GDM1 (cell line): ENCODE results near the gene KMT2E.
"Not testable (repeated sequence)": the region's sequence is repeated elsewhere in the genome, so short reads cannot be mapped to it uniquely, and the experiment has no call there.

Experiments
- DNase-seq: peaks from one replicate; lab custom pipeline; 2025; lab: John Stamatoyannopoulos, UW

Gene KMT2E

DNA sequence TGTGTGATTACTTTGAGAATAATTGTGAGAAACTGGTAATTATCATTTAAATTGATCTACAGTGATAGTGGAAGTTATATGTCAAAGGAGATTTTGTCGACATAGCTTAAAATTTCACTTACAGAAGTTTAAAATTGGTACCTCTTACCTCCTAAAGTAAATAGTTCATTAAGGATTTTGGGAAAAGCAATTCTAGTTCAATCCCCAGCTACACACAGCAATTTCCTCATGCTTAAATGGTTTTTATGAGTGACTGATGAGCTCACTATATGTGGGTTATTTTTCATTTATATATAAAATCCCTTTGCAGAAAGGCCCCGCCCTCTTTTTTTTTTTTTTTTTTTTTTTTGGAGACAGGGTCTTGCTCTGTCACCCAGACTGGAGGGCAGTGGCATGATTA lies 12.7 kb downstream of the KMT2E start:
- no peak for DNase-seq

- no peak for DNase-seq
These were observed 13.3 kb downstream of the KMT2E start for GRCh38 chr7:105027176-105027853.

DNA sequence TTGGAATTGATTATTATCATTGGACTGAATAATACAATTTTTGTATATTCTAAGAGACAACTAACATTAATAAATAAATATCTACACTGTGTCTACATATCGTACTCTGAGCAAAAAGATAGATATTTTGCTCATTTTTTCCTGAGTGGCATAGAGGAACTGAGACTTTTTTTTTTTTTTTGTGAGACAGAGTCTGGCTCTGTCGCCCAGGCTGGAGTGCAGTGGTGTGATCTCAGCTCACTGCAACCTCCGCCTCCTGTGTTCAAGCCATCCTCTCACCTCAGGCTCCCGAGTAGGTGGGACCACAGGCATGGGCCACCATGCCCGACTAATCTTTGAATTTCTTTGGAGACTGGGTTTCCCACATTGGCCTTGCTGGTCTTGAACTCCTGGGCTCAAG lies 14.0 kb downstream of the KMT2E start:
- no peak for DNase-seq

DNA sequence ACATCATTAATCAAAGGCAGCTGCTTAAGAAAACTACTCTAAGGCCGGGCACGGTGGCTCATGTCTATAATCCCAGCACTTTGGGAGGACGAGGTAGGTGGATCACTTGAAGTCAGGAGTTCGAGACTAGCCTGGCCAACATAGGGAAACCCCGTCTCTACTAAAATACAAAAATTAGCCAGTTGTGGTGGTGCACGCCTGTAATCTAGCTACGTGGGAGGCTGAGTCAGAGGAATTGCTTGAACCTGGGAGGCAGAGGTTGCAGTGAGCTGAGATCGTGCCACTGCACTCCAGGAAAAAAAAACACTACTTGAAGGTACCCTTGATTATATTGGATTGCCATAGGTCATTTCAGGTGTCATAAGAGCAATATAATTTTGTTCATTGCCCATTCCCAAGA lies 14.9 kb downstream of the KMT2E start:
- DNase-seq, result not testable (repeated sequence)

GRCh38 chr7:105030447-105030846 lies 16.4 kb downstream of the KMT2E start:
- no peak for DNase-seq

GRCh38 chr7:105032553-105033214 lies 18.7 kb downstream of the KMT2E start:
- DNase-seq, result no peak

GRCh38 chr7:105035349-105035748 lies 21.3 kb downstream of the KMT2E start:
- DNase-seq, result no peak

DNA sequence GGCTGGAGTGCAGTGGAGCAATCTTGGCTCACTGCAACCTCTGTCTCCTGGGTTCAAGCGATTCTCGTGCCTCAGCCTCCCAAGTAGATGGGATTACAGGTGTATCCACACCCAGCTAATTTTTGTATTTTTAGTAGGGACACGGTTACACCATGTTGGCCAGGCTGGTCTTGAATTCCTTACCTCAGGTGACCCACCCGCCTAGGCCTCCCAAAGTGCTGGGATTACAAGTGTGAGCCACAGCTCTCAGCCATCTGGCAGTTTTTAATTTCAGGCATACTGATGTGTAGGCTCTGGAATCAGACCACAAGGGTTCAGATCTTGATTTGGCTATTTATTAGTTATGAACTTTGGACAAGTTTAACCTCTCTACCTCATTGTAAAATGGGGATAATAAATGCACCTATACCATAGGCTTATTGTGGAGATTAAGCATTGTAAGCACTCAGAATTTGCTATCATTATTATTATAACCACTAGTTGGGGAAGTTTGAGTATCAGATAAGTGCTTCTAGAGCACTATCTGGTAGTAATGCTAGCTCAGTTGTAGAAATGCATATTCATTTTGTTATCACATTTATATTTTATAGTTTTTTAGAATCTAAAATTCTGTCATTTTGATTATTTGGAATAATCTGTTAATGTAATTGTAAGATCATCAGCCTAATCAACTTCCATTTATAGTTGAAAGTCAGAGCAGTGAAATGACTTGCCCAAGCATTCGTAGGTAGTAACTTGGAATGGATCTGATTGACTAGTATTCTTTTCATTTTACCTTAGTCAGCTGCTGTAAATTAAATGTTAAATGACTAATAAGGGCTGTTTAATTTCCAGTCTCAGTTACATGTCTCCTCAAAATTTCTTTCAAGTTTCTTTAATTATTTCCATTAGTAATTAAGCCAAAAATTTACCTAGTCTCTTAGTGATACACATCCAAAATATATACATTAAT lies 22.5 kb downstream of the KMT2E start:
- DNase-seq, result no peak

- no peak for DNase-seq
These were observed 23.3 kb downstream of the KMT2E start for GRCh38 chr7:105037319-105037718.

DNA sequence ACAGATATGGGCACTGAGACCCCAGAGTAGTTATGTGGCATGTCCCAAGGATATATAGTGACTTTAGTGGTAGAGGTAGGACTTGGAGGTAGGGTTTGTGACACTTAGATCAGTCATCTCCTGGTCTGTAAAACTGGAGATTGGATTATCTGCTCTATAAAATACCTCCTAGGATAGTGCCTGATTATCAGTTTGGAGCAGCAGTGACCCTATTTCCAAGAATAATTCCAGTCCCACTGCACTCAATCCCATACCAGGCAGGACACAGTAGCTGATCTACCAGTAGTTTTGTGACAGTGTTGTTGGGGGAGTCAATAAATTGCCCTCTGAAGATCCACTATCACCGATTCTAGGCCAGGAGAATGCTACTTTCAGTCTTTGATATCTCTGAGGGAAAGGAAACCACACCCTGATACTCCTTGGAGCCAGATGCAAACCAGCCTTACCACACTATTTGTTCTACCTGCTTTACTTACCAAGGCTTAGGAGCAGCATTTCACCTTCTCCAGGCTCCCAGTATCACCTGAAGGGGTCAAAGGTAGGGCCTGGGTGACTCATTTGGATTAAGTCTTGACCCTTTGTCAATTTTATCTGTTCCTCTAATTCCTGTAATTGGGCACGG lies 30.6 kb downstream of the KMT2E start:
- no peak for DNase-seq

DNA sequence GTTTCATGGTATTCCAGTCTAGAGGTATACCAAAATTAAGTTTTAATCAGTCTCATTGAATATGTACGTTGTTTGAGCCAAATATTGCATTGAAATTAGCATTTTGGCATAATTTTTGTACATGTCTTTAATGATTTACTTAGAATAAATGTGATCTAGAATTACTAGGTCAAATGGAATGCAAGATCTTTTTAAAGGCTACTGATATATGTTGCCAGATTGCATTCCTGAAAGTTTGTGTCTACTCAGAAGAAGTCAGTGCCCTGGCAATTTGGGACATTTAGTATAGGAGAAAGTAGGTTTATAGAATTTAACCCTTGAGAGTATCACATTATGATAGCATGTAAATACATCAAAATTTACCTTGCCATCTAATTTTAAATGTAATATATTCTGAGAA lies 32.4 kb downstream of the KMT2E start:
- no peak for DNase-seq

GRCh38 chr7:105047932-105048331 lies 33.9 kb downstream of the KMT2E start:
- DNase-seq, result no peak

DNA sequence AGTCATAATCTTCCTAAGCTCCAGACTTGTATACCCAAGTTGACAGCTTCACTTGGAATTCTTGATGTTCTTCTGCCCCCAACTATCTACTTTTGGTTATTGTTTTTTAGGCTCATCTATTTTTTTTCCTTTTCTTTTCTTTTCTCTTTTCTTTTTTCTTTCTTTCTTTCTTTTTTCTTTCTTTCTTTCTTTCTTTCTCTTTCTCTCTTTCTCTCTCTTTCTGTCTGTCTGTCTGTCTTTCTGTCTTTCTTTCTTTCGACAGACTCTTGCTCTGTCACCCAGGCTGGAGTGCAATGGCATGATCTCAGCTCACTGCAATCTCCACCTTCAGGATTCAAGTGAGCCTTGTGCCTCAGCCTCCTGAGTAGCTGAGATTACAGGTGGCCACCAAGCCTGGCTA lies 36.5 kb downstream of the KMT2E start:
- DNase-seq, result no peak

DNA sequence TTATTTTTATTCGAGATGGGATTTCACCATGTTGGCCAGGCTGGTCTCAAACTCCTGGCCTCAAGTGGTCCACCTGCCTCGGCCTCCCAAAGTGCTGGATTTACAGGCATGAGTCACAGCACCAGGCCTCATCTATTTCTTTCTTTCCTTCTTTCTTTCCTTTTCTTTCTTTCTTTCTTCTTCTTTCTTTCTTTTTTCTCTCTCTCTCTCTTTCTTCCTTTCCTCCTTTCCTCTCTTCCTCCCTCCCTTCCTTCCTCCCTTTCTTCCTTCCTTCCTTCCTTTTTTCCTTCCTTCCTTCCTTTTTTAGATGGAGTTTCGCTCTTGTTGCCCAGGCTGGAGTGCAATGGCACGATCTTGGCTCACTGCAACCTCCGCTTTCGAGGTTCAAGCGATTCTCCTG lies 36.9 kb downstream of the KMT2E start:
- DNase-seq, result not testable (repeated sequence)

DNA sequence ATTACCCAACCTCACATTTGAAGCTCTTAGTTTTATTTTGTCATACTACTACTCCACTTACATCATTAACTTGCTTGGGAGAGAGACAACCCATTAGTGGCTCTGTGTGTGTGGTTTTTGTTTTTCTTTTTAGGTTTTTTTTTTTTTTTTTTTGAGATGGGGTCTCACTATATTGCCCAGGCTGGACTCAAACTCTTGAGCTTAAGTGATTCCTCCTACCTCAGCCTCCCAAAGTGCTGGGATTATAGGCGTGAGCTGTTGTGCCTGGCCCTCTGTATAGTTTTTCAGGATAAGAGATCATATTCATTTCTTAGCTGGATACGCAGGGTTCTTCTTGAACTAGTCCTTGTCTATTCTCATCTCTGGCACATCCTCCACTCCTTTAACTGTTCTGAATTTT lies 41.1 kb downstream of the KMT2E start:
- no peak for DNase-seq

DNA sequence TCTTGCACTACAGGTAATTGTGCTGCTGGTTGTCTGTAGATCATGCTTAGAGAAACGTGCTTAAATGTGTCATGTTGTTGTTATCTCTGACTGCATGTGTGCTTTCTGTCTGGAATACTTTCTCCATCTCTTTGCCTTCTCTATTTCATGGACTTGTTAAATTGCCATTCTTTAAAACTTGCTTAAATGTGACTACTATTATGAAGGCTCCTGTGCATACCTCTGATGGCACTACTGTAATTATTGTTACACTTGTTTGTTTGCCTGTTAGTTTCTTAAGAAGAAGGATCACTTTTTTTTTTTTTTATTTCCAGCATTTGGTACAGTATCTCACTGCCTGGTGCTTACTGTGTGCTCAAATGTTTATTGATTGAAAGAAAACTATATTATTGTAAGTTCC lies 41.6 kb downstream of the KMT2E start:
- no peak for DNase-seq

DNA sequence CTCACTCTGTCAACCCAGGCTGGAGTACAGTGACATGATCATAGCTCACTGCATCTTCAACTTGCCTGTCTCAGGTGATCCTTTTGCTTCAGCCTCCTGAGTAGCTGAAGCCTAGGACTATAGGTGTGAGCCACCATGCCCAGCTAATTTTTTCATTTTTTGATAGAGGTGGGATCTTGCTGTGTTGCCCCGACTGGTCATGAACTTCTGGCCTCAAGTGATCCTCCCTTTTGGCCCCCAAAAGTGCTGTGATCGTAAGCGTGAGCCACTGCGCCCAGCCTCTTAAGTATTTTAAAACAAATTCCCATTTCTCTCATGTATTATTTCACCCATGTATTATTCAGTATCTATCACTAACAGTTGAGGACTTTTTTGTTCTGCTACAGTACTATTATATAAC lies 43.5 kb downstream of the KMT2E start:
- DNase-seq, result no peak

DNA sequence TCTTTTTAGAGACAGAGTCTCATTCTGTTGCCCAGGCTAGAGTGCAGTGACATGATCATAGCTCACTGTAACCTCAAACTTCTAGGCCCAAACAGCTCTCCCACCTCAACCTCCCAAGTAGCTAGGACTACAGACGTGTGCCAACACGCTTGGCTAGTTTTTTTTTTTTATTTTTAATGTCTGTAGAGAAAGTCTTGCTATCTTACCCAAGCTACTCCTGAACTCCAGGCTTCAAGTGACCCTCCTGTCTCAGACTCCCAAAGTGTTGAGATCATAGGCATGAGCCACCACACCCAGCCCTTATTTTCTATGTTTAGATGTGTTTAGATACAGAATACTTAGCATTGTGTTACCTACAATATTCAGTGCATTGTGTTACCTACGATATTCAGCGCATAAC lies 46.4 kb downstream of the KMT2E start:
- no peak for DNase-seq

DNA sequence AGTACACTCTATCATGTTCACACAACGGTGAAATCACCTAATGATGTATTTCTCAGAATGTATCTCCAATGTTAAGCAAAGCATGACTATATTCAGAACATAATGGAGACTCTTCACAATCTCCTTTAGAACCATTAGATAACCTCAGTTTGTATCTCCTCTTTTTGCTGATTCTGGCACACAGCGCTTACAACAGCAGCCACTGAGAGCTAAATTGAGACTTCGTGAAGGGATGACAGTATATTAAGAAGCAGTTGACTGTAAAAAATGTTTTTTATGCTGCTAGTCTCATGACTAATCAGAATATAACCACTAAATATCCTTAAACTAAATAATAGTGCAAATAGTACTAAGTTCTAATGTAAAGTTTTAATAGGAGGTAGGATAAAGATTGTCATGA lies 46.9 kb downstream of the KMT2E start:
- no peak for DNase-seq

DNA sequence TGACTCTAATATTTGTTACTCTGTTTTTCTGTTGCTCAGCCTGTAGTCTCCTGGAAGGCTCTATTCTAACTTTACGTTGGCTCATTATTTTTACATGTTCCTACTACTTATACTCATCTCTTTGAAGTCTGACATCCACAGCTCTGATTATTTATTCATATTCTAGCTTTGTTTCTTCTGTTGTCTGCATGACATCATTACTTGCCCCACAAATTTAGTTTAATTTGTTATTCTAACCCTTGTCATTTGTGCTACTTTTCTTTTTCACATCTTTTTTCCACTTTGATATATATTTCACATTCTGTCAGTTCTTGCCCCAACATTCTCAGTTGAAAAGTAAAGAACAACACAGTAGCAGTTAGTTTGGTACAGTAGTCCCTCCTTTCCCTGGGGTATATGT lies 51.1 kb downstream of the KMT2E start:
- DNase-seq, result no peak

DNA sequence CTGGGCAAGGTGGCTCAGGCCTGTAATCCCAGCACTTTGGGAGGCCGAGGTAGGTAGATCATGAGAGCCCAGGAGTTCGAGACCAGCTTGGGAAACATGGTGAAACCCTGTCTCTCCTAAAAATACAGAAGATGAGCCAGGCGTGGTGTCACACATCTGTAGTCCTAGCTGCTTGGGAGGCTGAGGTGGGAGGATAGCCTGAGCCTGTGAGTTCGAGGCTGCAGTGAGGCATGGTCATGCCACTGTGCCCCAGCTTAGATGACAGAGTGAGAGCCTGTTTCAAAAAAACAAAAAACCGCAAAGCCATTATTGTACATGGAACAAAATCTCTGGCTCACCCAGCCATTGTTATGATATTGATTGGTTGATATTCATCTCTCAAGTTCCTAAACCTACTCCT lies 53.7 kb downstream of the KMT2E start:
- no peak for DNase-seq

DNA sequence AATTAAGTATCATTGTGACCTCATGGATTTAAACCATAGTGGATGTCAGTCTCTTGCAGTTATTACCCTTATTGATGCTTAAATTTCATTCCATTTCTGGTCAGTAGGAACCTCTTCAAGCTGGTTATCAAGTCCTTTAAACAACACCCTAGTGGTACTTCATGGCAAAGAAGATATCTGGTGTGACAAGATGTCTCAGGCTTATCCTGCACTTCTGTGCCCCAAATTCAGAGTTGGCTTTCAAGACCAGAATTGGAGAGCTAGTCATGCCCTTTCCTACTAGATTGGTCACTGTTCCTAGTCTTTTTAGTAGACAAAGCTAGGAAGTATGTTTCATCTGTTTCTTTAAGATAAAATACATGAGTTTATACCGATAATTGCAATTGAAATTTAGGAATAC lies 54.9 kb downstream of the KMT2E start:
- DNase-seq, result no peak

DNA sequence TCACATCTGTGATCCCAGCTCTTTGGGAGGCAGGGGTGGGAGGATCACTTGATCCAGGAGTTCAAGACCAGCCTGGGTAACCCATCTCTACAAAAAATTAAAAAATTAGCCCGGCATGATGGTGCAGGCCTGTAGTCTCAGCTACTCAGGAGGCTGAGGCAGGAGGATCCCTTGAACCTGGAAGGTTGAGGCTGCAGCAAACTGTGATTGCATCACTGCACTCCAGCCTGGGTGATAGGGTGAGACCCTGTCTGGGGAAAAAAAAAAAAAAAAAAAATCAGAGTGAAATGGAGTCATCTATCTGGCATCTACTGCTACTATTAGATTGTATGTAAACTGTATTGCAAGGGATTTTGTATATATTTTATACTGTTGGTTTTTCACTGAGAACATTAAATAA lies 59.1 kb downstream of the KMT2E start:
- no peak for DNase-seq
